BLaER1 (cell line): ENCODE measurements around the gene CDC42SE1.
"Not testable (repeated sequence)": the region's sequence is repeated elsewhere in the genome, so short reads cannot be mapped to it uniquely, and the experiment has no call there.

ENCODE experiments used
- H3K27ac ChIP-seq: shearing (Covaris generic); formaldehyde crosslinking; 2 replicates; pipeline ENCODE4 v1.8.1; 2022
- H3K27me3 ChIP-seq: shearing (Covaris generic); formaldehyde crosslinking; 2 replicates; pipeline ENCODE4 v1.8.1; 2022
- H3K36me3 ChIP-seq: shearing (Covaris generic); formaldehyde crosslinking; 2 replicates; pipeline ENCODE4 v1.8.1; 2022
- H3K4me1 ChIP-seq: shearing (Covaris generic); formaldehyde crosslinking; 2 replicates; pipeline ENCODE4 v1.8.1; 2022
- H3K4me2 ChIP-seq: shearing (Covaris generic); formaldehyde crosslinking; 2 replicates; pipeline ENCODE4 v1.8.1; 2022
- H3K4me3 ChIP-seq: shearing (Covaris generic); formaldehyde crosslinking; 2 replicates; pipeline ENCODE4 v1.8.1; 2022
- H3K9ac ChIP-seq: shearing (Covaris generic); formaldehyde crosslinking; 2 replicates; pipeline ENCODE4 v1.8.1; 2022
- H3K9me3 ChIP-seq: shearing (Covaris generic); formaldehyde crosslinking; 2 replicates; pipeline ENCODE4 v1.8.1; 2022
- H4K20me1 ChIP-seq: shearing (Covaris generic); formaldehyde crosslinking; 2 replicates; pipeline ENCODE4 v1.8.1; 2022
- Cebpa-rat ChIP-seq: shearing (Covaris generic); IDR thresholded peaks from 2 replicates; pipeline ENCODE4 v1.8.1; 2022

Gene CDC42SE1

GRCh38 chr1:151059109-151060006 is at the start of gene CDC42SE1:
CDC42SE1 (minus strand) TSS chr1:151059622; CDS start chr1:151055730, 3,892 bp downstream.
- peaks cover 73% of the 10 kb centered on the region for H3K4me1 ChIP-seq
- H3K4me3 ChIP-seq, result peak within 1 kb of the TSS; percentile 94
- H3K27me3 ChIP-seq, result no peaks in the 10 kb centered on the region
- peak within 1 kb of the TSS; percentile 90 for H3K27ac ChIP-seq
- peak within 1 kb of the TSS; percentile 95 for H3K4me2 ChIP-seq
- H3K9me3 ChIP-seq, result no peaks in the 10 kb centered on the region; the same call in 1 of the 2 replicates
- H3K36me3 ChIP-seq, result peaks cover 56% of the 10 kb centered on the region
- TF ChIP-seq Cebpa-rat, result peak; percentile 98
- H3K9ac ChIP-seq, result peak within 1 kb of the TSS; percentile 93
- peaks cover 51% of the 10 kb centered on the region for H4K20me1 ChIP-seq

- Histone ChIP-seq H3K27ac (no peak overlapping the region), H3K9ac (no peak overlapping the region), H3K4me3 (no peak overlapping the region), H3K9me3 (no peaks in the 10 kb centered on the region), H3K4me1 (no peaks in the 10 kb centered on the region), H3K36me3 (peaks cover 6% of the 10 kb centered on the region; the same call in 1 of the 2 replicates), H4K20me1 (no peaks in the 10 kb centered on the region), H3K4me2 (no peak overlapping the region), H3K27me3 (no peaks in the 10 kb centered on the region)
- no peak for TF ChIP-seq Cebpa-rat
Observed at GRCh38 chr1:151108331-151108730, 48.9 kb upstream of the CDC42SE1 start.

GRCh38 chr1:151106894-151107293 is 47.5 kb upstream of the CDC42SE1 start:
- H3K27ac ChIP-seq, result no peak overlapping the region
- TF ChIP-seq Cebpa-rat, result no peak
- peaks cover 6% of the 10 kb centered on the region; the same call in 1 of the 2 replicates for H3K36me3 ChIP-seq
- no peaks in the 10 kb centered on the region for H3K27me3 ChIP-seq
- no peak overlapping the region for H3K9ac ChIP-seq
- no peak overlapping the region for H3K4me3 ChIP-seq
- H3K4me1 ChIP-seq, result no peaks in the 10 kb centered on the region
- H3K4me2 ChIP-seq, result no peak overlapping the region
- H4K20me1 ChIP-seq, result no peaks in the 10 kb centered on the region
- H3K9me3 ChIP-seq, result no peaks in the 10 kb centered on the region

GRCh38 chr1:151104630-151105029 is 45.2 kb upstream of the CDC42SE1 start:
- no peak for TF ChIP-seq Cebpa-rat
- H3K4me1 ChIP-seq, result no peaks in the 10 kb centered on the region
- no peaks in the 10 kb centered on the region for H3K27me3 ChIP-seq
- no peak overlapping the region for H3K4me2 ChIP-seq
- no peak overlapping the region for H3K9ac ChIP-seq
- H3K27ac ChIP-seq, result no peak overlapping the region
- no peaks in the 10 kb centered on the region for H4K20me1 ChIP-seq
- no peaks in the 10 kb centered on the region for H3K9me3 ChIP-seq
- H3K36me3 ChIP-seq, result peaks cover 6% of the 10 kb centered on the region; the same call in 1 of the 2 replicates
- H3K4me3 ChIP-seq, result no peak overlapping the region

GRCh38 chr1:151098126-151098525 is 38.7 kb upstream of the CDC42SE1 start:
- Histone ChIP-seq H3K4me3 (no peak overlapping the region), H3K4me1 (no peaks in the 10 kb centered on the region)
- TF ChIP-seq Cebpa-rat, result no peak

GRCh38 chr1:151097426-151097825 is 38.0 kb upstream of the CDC42SE1 start:
- not testable (repeated sequence) for H3K27ac ChIP-seq, H3K36me3 ChIP-seq, H3K9ac ChIP-seq, H4K20me1 ChIP-seq, H3K27me3 ChIP-seq, H3K4me1 ChIP-seq, H3K4me2 ChIP-seq, H3K9me3 ChIP-seq, H3K4me3 ChIP-seq

More at GRCh38 chr1:151098126-151098525, 38.7 kb upstream of the CDC42SE1 start:
- Histone ChIP-seq H3K9me3 (no peaks in the 10 kb centered on the region), H3K36me3 (no peaks in the 10 kb centered on the region), H4K20me1 (no peaks in the 10 kb centered on the region), H3K4me2 (no peak overlapping the region), H3K9ac (no peak overlapping the region), H3K27me3 (no peaks in the 10 kb centered on the region), H3K27ac (no peak overlapping the region)

GRCh38 chr1:151085953-151086559 is 26.6 kb upstream of the CDC42SE1 start:
- no peak overlapping the region for H3K4me2 ChIP-seq
- peaks cover 6% of the 10 kb centered on the region; the same call in 1 of the 2 replicates for H3K36me3 ChIP-seq
- no peaks in the 10 kb centered on the region for H3K27me3 ChIP-seq
- no peak overlapping the region for H3K4me3 ChIP-seq
- H3K27ac ChIP-seq, result no peak overlapping the region
- H4K20me1 ChIP-seq, result no peaks in the 10 kb centered on the region
- no peak overlapping the region for H3K9ac ChIP-seq
- no peaks in the 10 kb centered on the region for H3K9me3 ChIP-seq
- no peak for TF ChIP-seq Cebpa-rat
- H3K4me1 ChIP-seq, result peaks cover 11% of the 10 kb centered on the region

- H3K27ac ChIP-seq, result no peak overlapping the region
- H3K4me2 ChIP-seq, result peak overlapping the region; percentile 89; the same call in 1 of the 2 replicates
- peaks cover 28% of the 10 kb centered on the region for H3K36me3 ChIP-seq
- TF ChIP-seq Cebpa-rat, result no peak
- H3K4me3 ChIP-seq, result no peak overlapping the region
- H3K27me3 ChIP-seq, result no peaks in the 10 kb centered on the region
- H4K20me1 ChIP-seq, result no peaks in the 10 kb centered on the region
- no peak overlapping the region for H3K9ac ChIP-seq
- no peaks in the 10 kb centered on the region for H3K9me3 ChIP-seq
- peaks cover 35% of the 10 kb centered on the region for H3K4me1 ChIP-seq
Observed at GRCh38 chr1:151072224-151072623, 12.8 kb upstream of the CDC42SE1 start.

GRCh38 chr1:151070474-151071276 is 11.3 kb upstream of the CDC42SE1 start, which contains the start of gene GABPB2:
GABPB2 (plus strand) TSS chr1:151070761; CDS start chr1:151088190, 17,429 bp downstream.
- Histone ChIP-seq H4K20me1 (no peaks in the 10 kb centered on the region), H3K27ac (peak within 1 kb of the TSS; percentile 96), H3K4me3 (peak within 1 kb of the TSS; percentile 78), H3K4me2 (peak within 1 kb of the TSS; percentile 89), H3K9me3 (no peaks in the 10 kb centered on the region), H3K9ac (peak within 1 kb of the TSS; percentile 92), H3K27me3 (no peaks in the 10 kb centered on the region), H3K4me1 (peaks cover 49% of the 10 kb centered on the region), H3K36me3 (peaks cover 43% of the 10 kb centered on the region)
- TF ChIP-seq Cebpa-rat, result no peak
